KMS-11 (cell line): ENCODE results near the gene GTF2E1.
"Not testable (repeated sequence)": the region's sequence is repeated elsewhere in the genome, so short reads cannot be mapped to it uniquely, and the experiment has no call there.

ENCODE experiments used
- H2AFZ ChIP-seq: fragments of 200-600 bp; sonication (generic); 2 replicates; pipeline ENCODE4 v1.6.1; 2016; ENCODE audit warnings: antibody characterized with exemption, mixed run types, low read depth
- H3K27ac ChIP-seq: fragments of 200-600 bp; sonication (generic); 2 replicates; pipeline ENCODE4 v1.6.1; 2016; ENCODE audit warnings: mild to moderate bottlenecking, mixed run types
- H3K27me3 ChIP-seq: fragments of 200-600 bp; sonication (generic); 2 replicates; pipeline ENCODE4 v1.6.1; 2017; ENCODE audit warnings: mild to moderate bottlenecking, low read depth, mixed run types, moderate library complexity; ENCODE audit not compliant: insufficient read depth
- H3K36me3 ChIP-seq: fragments of 200-600 bp; sonication (generic); 2 replicates; pipeline ENCODE4 v1.6.1; 2017; ENCODE audit warnings: mild to moderate bottlenecking, mixed run types; ENCODE audit not compliant: insufficient read depth
- H3K4me1 ChIP-seq: fragments of 200-600 bp; sonication (generic); 2 replicates; pipeline ENCODE4 v1.6.1; 2016; ENCODE audit warnings: mild to moderate bottlenecking, low read depth, mixed run types; ENCODE audit not compliant: poor library complexity, severe bottlenecking
- H3K4me2 ChIP-seq: fragments of 200-600 bp; sonication (generic); 2 replicates; pipeline ENCODE4 v1.7.0; 2016; ENCODE audit warnings: mild to moderate bottlenecking, mixed run types
- H3K4me3 ChIP-seq: fragments of 200-600 bp; sonication (generic); IDR thresholded peaks from 2 replicates; pipeline ENCODE4 v1.6.1; 2017; ENCODE audit warnings: low read depth, low read length, mixed read lengths; ENCODE audit not compliant: insufficient read depth
- H3K79me2 ChIP-seq: fragments of 200-600 bp; sonication (generic); 2 replicates; pipeline ENCODE4 v1.6.1; 2016; ENCODE audit warnings: low read depth, mixed run types; ENCODE audit not compliant: insufficient read depth
- H3K9ac ChIP-seq: fragments of 200-600 bp; sonication (generic); 2 replicates; pipeline ENCODE4 v1.6.1; 2016; ENCODE audit warnings: mild to moderate bottlenecking, mixed run types
- H4K20me1 ChIP-seq: fragments of 200-600 bp; sonication (generic); 2 replicates; pipeline ENCODE4 v1.6.1; 2016; ENCODE audit warnings: mild to moderate bottlenecking, mixed run types; ENCODE audit not compliant: insufficient read depth
- TF ChIP-seq, protein P1 (sequence below): fragments of 200-600 bp; sonication (generic); conservative IDR thresholded peaks from 2 replicates; pipeline ENCODE4 v1.6.1; 2017; ENCODE audit warnings: low read depth, mild to moderate bottlenecking, antibody characterized with exemption, low read length, moderate library complexity, mixed read lengths

The GTF2E1 gene

DNA sequence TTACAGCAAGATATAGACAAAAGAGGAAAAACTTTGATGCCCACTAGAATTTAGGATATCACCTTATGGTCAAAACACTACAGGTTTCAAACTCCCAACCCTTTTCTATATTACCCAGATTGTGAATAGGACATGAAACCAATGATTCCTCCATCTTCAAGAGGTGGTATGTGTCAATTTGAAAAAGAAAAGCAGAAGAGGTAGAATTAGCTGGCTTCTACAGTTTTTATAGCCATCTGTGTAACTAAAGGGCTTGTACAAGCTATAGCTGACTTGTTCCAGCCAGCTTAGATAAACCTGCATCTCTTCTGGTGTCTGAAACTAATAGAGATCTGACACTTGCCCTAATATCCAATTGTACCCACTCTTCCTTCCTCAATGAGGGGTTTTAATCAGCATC lies 35.6 kb upstream of the GTF2E1 start:
- no peaks in the 10 kb centered on the region for H3K36me3 ChIP-seq
- no peak overlapping the region for H3K4me2 ChIP-seq
- H3K27ac ChIP-seq = no peak overlapping the region
- TF ChIP-seq, protein P1, sequence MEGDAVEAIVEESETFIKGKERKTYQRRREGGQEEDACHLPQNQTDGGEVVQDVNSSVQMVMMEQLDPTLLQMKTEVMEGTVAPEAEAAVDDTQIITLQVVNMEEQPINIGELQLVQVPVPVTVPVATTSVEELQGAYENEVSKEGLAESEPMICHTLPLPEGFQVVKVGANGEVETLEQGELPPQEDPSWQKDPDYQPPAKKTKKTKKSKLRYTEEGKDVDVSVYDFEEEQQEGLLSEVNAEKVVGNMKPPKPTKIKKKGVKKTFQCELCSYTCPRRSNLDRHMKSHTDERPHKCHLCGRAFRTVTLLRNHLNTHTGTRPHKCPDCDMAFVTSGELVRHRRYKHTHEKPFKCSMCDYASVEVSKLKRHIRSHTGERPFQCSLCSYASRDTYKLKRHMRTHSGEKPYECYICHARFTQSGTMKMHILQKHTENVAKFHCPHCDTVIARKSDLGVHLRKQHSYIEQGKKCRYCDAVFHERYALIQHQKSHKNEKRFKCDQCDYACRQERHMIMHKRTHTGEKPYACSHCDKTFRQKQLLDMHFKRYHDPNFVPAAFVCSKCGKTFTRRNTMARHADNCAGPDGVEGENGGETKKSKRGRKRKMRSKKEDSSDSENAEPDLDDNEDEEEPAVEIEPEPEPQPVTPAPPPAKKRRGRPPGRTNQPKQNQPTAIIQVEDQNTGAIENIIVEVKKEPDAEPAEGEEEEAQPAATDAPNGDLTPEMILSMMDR = no peak
- no peaks in the 10 kb centered on the region for H4K20me1 ChIP-seq
- no peak overlapping the region for H3K4me3 ChIP-seq
- H3K27me3 ChIP-seq = no peaks in the 10 kb centered on the region
- no peak overlapping the region for H3K9ac ChIP-seq
- H3K4me1 ChIP-seq = no peaks in the 10 kb centered on the region
- no peak overlapping the region for H2AFZ ChIP-seq
- no peaks in the 10 kb centered on the region for H3K79me2 ChIP-seq

DNA sequence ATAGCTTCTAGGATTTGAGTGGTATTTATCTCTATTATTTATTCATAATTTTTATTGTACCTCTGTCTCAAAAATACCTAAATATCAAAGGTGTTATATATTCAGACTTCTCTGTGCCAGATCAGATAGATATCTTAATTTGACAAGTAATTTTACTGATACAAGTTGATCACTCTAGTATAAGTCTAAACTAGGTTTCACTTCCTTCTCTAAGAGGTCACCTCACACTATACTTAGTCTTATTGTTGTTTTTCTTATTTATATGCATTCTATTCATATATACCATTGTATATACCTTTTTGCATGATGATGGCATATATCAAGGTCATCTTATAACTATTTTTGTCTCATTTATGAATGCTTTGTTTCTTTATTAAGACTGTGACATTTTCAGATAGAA lies 34.1 kb upstream of the GTF2E1 start:
- H3K4me3 ChIP-seq = no peak overlapping the region
- H3K36me3 ChIP-seq = no peaks in the 10 kb centered on the region
- no peak overlapping the region for H2AFZ ChIP-seq
- H3K27me3 ChIP-seq = no peaks in the 10 kb centered on the region
- TF ChIP-seq, protein P1 = no peak
- no peaks in the 10 kb centered on the region for H3K4me1 ChIP-seq
- no peak overlapping the region for H3K9ac ChIP-seq
- no peak overlapping the region for H3K27ac ChIP-seq
- no peaks in the 10 kb centered on the region for H3K79me2 ChIP-seq
- no peak overlapping the region for H3K4me2 ChIP-seq
- H4K20me1 ChIP-seq = no peaks in the 10 kb centered on the region

DNA sequence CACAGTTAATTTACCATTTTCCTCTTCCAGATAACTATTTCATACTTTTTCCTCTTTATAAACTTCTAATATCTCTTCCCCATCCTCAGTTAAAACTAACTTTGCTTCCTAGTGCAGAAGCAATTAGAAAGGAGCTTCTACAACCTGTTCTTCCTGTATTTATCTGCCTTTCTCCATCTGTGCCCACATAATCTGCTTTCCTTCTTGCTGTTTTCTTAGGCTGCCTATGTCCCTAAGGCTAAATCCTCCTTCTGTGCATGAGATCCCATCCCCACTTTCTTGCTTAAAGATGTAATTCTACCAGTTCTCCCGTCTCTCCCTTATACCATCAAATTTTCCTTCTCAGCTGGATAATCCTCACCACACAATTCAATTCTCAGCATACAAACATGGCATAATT lies 32.2 kb upstream of the GTF2E1 start:
- Histone ChIP-seq H3K27ac (no peak overlapping the region), H3K27me3 (no peaks in the 10 kb centered on the region), H3K4me3 (no peak overlapping the region), H3K4me1 (no peaks in the 10 kb centered on the region), H3K4me2 (no peak overlapping the region), H2AFZ (no peak overlapping the region), H3K79me2 (no peaks in the 10 kb centered on the region), H3K36me3 (no peaks in the 10 kb centered on the region), H3K9ac (no peak overlapping the region), H4K20me1 (no peaks in the 10 kb centered on the region)
- TF ChIP-seq, protein P1 = no peak

DNA sequence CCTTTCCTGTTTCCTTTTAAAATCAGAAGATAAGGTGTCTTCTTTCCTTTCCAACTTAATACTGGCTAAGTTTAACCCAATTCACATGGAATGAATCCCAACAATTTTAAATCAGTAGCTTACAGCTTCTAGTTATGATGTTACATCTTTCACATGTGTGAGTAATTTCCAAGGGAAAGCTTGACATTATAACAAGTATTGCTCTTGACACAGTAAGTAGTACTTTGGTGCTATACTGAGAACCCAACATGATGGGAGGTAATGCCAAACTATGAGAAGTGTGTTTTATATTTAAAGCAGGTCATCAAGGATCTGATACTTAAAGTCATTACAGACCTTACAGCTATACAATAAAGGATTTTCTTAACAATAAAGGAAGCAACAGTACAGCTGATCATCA lies 29.3 kb upstream of the GTF2E1 start:
- Histone ChIP-seq H3K4me1 (no peaks in the 10 kb centered on the region), H4K20me1 (no peaks in the 10 kb centered on the region), H3K36me3 (no peaks in the 10 kb centered on the region), H3K79me2 (no peaks in the 10 kb centered on the region), H3K27me3 (no peaks in the 10 kb centered on the region), H3K9ac (no peak overlapping the region), H3K4me2 (no peak overlapping the region), H3K27ac (no peak overlapping the region), H2AFZ (no peak overlapping the region), H3K4me3 (no peak overlapping the region)
- TF ChIP-seq, protein P1 = no peak

DNA sequence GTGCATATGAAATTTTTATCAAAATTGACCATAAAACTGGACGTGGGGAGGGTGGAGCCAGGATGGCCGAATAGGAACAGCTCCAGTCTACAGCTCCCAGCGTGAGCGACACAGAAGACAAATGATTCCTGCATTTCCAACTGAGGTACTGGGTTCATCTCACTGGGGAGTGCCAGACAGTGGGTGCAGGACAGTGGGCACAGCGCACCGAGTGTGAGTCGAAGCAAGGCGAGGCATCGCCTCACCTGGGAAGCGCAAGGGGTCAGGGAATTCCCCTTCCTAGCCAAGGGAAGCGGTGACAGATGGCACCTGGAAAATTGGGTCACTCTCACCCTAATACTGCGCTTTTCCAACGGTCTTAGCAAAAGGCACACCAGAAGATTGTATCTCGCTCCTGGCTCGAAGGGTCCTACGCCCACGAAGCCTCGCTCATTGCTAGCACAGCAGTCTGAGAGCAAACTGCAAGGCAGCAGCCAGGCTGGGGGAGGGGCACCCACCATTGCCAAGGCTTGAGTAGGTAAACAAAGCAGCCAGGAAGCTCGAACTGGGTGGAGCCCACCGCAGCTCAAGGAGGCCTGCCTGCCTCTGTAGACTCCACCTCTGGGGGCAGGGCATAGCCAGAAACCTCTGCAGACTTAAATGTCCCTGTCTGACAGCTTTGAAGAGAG lies 23.2 kb upstream of the GTF2E1 start:
- peaks cover 15% of the 10 kb centered on the region for H3K4me1 ChIP-seq
- H3K9ac ChIP-seq = peak overlapping the region; percentile 64; the same call in 1 of the 2 replicates
- H3K4me3 ChIP-seq, H4K20me1 ChIP-seq, H3K27me3 ChIP-seq, H3K79me2 ChIP-seq, H3K36me3 ChIP-seq: not testable (repeated sequence)
- H3K4me2 ChIP-seq = peak overlapping the region; percentile 31
- H2AFZ ChIP-seq = peak overlapping the region; percentile 76
- H3K27ac ChIP-seq = peak overlapping the region; percentile 50
